ENCODE data around the gene RTN1.

The RTN1 gene

GRCh38 chr14:59852350-59852749, 18.2 kb downstream of the RTN1 start:
- no peak overlapping the region for H3K4me3 ChIP-seq (ENCODE audit: low read length)
- TF ChIP-seq CTCF (IDR thresholded peaks at IDR 0.05; ENCODE audit: insufficient read depth, low read depth, low read length, missing control alignments): no peak
- DNase-seq (ENCODE audit: low read depth): no peak

GRCh38 chr14:59850458-59850857, 20.1 kb downstream of the RTN1 start:
- DNase-seq (ENCODE audit: low read depth): no peak
- no peak for TF ChIP-seq CTCF (IDR thresholded peaks at IDR 0.05; ENCODE audit: insufficient read depth, low read depth, low read length, missing control alignments)
- H3K4me3 ChIP-seq (ENCODE audit: low read length): no peak overlapping the region

- DNase-seq (ENCODE audit: low read depth): no peak
- TF ChIP-seq CTCF (IDR thresholded peaks at IDR 0.05; ENCODE audit: insufficient read depth, low read depth, low read length, missing control alignments): no peak
- no peak overlapping the region for H3K4me3 ChIP-seq (ENCODE audit: low read length)
Measured at GRCh38 chr14:59849411-59850130, 21.0 kb downstream of the RTN1 start.

- H3K4me3 ChIP-seq (ENCODE audit: low read length): no peak overlapping the region
- DNase-seq (ENCODE audit: low read depth): no peak
- TF ChIP-seq CTCF (IDR thresholded peaks at IDR 0.05; ENCODE audit: insufficient read depth, low read depth, low read length, missing control alignments): no peak
Measured at GRCh38 chr14:59848671-59849070, 21.9 kb downstream of the RTN1 start.

- DNase-seq (ENCODE audit: low read depth): no peak
- TF ChIP-seq CTCF (IDR thresholded peaks at IDR 0.05; ENCODE audit: insufficient read depth, low read depth, low read length, missing control alignments): no peak
Measured at GRCh38 chr14:59847711-59848110, 22.9 kb downstream of the RTN1 start.

GRCh38 chr14:59846595-59846994, 24.0 kb downstream of the RTN1 start:
- DNase-seq (ENCODE audit: low read depth): no peak
- no peak for TF ChIP-seq CTCF (IDR thresholded peaks at IDR 0.05; ENCODE audit: insufficient read depth, low read depth, low read length, missing control alignments)
- no peak overlapping the region for H3K4me3 ChIP-seq (ENCODE audit: low read length)

More at GRCh38 chr14:59847711-59848110, 22.9 kb downstream of the RTN1 start:
- H3K4me3 ChIP-seq (ENCODE audit: low read length): no peak overlapping the region

- DNase-seq (ENCODE audit: low read depth): no peak
- no peak for TF ChIP-seq CTCF (IDR thresholded peaks at IDR 0.05; ENCODE audit: insufficient read depth, low read depth, low read length, missing control alignments)
- no peak overlapping the region for H3K4me3 ChIP-seq (ENCODE audit: low read length)
Measured at GRCh38 chr14:59845245-59845644, 25.3 kb downstream of the RTN1 start.

Measured in epithelial cell of esophagus (primary cell).